Measurements from ENCODE around the gene ZNF613. TPM values are rescaled to one million over a fixed set of nuclear protein-coding genes. Genes with fewer than 3 reads are reported as not detected.
A peak's percentile ranks its signal among the peaks of the same experiment; 100 is the strongest.
"Not testable (repeated sequence)": the region's sequence is repeated elsewhere in the genome, so short reads cannot be mapped to it uniquely, and the experiment has no call there.

The ZNF613 gene
- total RNA-seq, result 5.6 TPM

GRCh38 chr19:51926784-51927741 is at the start of gene ZNF613:
Gene ZNF613 (plus strand): TSS chr19:51927472. CDS start chr19:51936221, 8,749 bp downstream.
- DNase-seq, result peak; percentile 96

- no peak for DNase-seq
Observed at GRCh38 chr19:51882518-51882917, 44.8 kb upstream of the ZNF613 start.

- no peak for DNase-seq
Observed at GRCh38 chr19:51884713-51885112, 42.6 kb upstream of the ZNF613 start.

- peak; percentile 90 for DNase-seq
Observed at GRCh38 chr19:51887522-51888498, 39.5 kb upstream of the ZNF613 start, which contains the start of gene ZNF577. Gene ZNF577 (minus strand): TSS chr19:51887951. CDS start chr19:51880382, 7,569 bp downstream.

- DNase-seq, result no peak
Observed at GRCh38 chr19:51889934-51890333, 37.3 kb upstream of the ZNF613 start.

- no peak for DNase-seq
Observed at GRCh38 chr19:51891193-51891747, 36.0 kb upstream of the ZNF613 start.

GRCh38 chr19:51901860-51902259 is 25.4 kb upstream of the ZNF613 start:
- DNase-seq, result no peak

GRCh38 chr19:51903192-51903591 is 24.1 kb upstream of the ZNF613 start:
- DNase-seq, result no peak

- DNase-seq, result peak; percentile 83
Observed at GRCh38 chr19:51904331-51905165, 22.7 kb upstream of the ZNF613 start, which contains the start of gene ZNF649. Gene ZNF649 (minus strand): TSS chr19:51905017. CDS start chr19:51900107, 4,910 bp downstream.

- no peak for DNase-seq
Observed at GRCh38 chr19:51905206-51905605, 22.1 kb upstream of the ZNF613 start.

GRCh38 chr19:51905639-51906038 is 21.6 kb upstream of the ZNF613 start:
- not testable (repeated sequence) for DNase-seq

GRCh38 chr19:51906108-51906507 is 21.2 kb upstream of the ZNF613 start:
- not testable (repeated sequence) for DNase-seq

GRCh38 chr19:51907981-51908380 is 19.3 kb upstream of the ZNF613 start:
- not testable (repeated sequence) for DNase-seq

GRCh38 chr19:51915324-51915867 is 11.9 kb upstream of the ZNF613 start:
- DNase-seq, result no peak

- DNase-seq, result no peak
Observed at GRCh38 chr19:51916167-51916566, 11.1 kb upstream of the ZNF613 start.

- no peak for DNase-seq
Observed at GRCh38 chr19:51919606-51920005, 7.7 kb upstream of the ZNF613 start.

GRCh38 chr19:51921949-51922348 is 5.3 kb upstream of the ZNF613 start:
- DNase-seq, result no peak

GRCh38 chr19:51926426-51926783 is 867 bp upstream of the ZNF613 start:
- DNase-seq, result no peak

- no peak for DNase-seq
Observed at GRCh38 chr19:51927859-51928258, 587 bp downstream of the ZNF613 start.

GRCh38 chr19:51931921-51932320 is 4.6 kb downstream of the ZNF613 start:
- no peak for DNase-seq

GRCh38 chr19:51938936-51939335 is 11.7 kb downstream of the ZNF613 start:
- DNase-seq, result no peak
